LNCaP clone FGC (cell line): ENCODE data around the gene UBE3B.

Source experiments
- DNase-seq: peaks from one replicate; pipeline ENCODE4 v3.0.0-alpha.2; 2011; ENCODE audit warnings: low read depth
- H3K4me3 ChIP-seq: 2 replicates; pipeline ENCODE4 v1.5.1; 2011; ENCODE audit warnings: mild to moderate bottlenecking, low read depth, low read length, control low read depth
- TF ChIP-seq, protein P1 (sequence below): IDR thresholded peaks from 2 replicates; pipeline ENCODE4 v1.5.1; 2012; ENCODE audit warnings: mild to moderate bottlenecking; ENCODE audit not compliant: control insufficient read depth, insufficient read depth; ENCODE audit errors: extremely low read depth

Gene UBE3B

DNA sequence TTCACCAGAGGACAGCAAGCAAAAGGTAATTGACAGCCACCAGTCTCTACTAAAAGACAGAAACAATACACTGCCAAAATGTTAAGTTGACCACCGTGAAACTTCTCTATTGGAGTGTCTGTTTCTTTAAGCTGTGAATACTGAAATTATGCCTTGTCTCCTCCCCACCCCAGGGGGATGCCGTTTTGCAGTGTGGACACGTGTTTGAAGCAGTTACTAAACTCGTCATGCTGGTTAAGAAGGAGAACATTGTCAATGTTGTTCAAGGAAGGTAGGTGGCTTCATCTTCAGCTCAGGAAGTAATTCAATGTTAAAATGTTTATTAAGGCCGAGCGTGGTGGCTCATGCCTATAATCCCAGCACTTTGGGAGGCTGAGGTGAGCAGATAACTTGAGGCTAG is 33.2 kb upstream of the UBE3B start:
- TF ChIP-seq, protein P1, sequence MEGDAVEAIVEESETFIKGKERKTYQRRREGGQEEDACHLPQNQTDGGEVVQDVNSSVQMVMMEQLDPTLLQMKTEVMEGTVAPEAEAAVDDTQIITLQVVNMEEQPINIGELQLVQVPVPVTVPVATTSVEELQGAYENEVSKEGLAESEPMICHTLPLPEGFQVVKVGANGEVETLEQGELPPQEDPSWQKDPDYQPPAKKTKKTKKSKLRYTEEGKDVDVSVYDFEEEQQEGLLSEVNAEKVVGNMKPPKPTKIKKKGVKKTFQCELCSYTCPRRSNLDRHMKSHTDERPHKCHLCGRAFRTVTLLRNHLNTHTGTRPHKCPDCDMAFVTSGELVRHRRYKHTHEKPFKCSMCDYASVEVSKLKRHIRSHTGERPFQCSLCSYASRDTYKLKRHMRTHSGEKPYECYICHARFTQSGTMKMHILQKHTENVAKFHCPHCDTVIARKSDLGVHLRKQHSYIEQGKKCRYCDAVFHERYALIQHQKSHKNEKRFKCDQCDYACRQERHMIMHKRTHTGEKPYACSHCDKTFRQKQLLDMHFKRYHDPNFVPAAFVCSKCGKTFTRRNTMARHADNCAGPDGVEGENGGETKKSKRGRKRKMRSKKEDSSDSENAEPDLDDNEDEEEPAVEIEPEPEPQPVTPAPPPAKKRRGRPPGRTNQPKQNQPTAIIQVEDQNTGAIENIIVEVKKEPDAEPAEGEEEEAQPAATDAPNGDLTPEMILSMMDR: no peak
- DNase-seq: no peak
- no peak overlapping the region for H3K4me3 ChIP-seq

DNA sequence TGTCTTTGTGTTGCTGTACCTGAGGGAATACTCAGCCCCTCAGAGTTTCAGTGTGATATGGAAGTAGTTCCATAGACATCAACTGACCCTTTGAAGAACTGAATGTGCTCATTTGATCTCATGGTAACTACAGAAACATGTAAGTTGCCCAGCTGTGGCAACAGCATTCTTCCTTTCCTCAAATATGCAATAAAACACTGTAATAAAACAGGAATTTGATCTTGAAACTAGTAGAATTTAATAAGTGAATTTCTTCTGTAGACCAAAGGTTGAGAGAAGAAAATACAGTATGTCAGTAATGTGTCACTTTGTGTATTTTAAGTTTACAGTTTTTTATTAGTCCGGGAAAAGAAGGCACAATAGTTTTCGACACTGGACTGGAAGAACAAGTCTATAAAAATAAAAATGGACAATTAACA is 32.2 kb upstream of the UBE3B start:
- DNase-seq: peak; percentile 50
- no peak overlapping the region; the same call in 1 of the 2 replicates for H3K4me3 ChIP-seq
- TF ChIP-seq, protein P1: no peak

DNA sequence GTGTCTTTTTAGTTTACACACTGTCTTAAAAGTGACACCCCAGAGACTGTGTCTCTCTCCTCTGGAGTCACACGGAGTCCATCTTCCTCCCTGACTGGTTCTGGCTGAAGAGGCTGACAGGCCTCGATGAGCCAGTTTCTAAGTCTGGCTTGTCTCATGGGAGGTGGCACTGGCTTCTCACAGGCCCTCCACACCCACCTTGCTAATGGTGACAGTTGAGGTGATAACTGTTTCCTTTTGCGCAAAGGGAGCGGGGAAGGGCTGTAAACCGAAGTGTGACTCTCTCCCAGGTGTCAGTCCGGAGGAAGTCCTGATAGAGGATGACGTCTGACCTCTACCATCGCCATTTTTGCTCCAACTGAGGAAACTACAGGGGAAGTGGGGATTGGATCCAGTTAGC is 30.6 kb upstream of the UBE3B start:
- TF ChIP-seq, protein P1: no peak
- DNase-seq: no peak
- H3K4me3 ChIP-seq: no peak overlapping the region

DNA sequence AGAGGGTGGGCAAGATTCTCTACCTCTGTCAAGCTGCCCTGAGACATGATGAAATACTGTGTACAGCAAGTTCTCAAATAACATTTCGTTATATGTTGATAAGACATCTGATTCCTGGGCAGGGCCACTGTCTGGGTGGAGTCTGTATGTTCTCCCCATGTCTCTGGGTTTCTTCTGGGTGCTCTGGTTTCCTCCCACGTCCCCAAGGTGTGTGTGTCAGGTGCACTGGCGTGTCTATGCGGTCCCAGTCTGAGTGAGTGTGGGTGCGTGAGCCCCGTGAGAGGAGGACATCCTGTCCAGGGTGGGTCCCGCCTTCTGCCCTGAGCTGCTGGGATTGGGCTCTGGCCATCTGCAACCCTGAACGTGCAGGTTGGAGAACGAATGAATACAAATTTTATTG is 30.0 kb upstream of the UBE3B start:
- TF ChIP-seq, protein P1: no peak
- no peak for DNase-seq

DNA sequence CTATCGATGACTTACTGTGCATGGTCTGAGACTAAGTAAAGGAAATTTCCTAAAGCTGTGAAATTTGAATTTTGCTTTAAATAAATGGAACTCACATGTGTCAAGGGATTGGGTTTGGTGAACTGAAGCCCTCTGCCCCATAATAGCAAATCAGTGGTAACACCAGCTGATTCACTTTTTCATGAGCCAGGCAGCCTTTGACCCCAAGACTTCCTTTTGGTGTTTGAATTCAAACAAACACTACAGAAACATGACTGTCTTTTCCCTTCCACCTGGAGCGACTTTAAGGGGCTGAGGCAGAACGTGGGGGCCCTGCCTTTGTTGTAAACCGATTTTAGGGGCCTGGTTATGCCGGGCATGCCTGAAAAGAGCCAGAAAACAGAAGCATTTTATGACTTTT is 29.2 kb upstream of the UBE3B start:
- H3K4me3 ChIP-seq: no peak overlapping the region
- TF ChIP-seq, protein P1: no peak
- DNase-seq: no peak

More for the DNA sequence above, 30.0 kb upstream of the UBE3B start:
- H3K4me3 ChIP-seq: no peak overlapping the region

DNA sequence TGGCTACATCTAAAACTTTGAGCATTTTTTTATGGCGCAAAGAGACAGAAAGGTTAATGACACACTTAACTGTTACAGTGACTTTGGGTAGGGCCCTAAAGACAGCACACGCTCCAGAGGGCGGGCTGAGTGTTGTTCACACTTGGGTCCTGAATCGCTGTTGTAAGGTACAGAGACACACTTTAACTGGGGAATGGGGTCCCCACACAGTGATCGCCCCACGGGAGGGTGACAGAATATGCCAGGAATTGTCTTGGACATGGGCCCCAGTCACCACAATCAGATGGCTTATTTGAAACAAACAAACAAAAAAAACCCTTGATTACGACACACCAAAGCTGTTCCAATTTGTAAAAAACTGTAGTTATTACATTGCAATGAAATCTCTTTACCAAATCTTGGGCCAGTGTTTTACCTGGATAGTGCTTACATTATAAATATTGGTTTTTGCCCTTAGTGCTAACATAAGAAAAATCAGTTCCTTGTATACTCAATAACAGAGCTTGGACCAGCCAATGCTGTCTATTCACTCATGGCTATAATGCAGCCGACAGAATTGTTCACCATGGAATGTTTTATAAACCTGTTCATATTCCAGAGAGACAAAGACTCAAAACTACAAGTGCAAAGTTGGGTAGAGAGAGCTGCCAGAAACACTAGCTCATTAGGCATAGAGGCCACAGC is 28.6 kb upstream of the UBE3B start:
- DNase-seq: no peak
- TF ChIP-seq, protein P1: no peak
- H3K4me3 ChIP-seq: no peak overlapping the region
